GM12875 (cell line): ENCODE measurements around the gene TBC1D9.
A peak's percentile ranks its signal among the peaks of the same experiment; 100 is the strongest.

Experiments
- H3K4me3 ChIP-seq: one replicate; pipeline ENCODE4 v1.5.1; 2011; ENCODE audit warnings: low read depth, low read length, control low read depth
- TF ChIP-seq, protein P1 (sequence below): IDR thresholded peaks from 2 replicates; pipeline ENCODE4 v1.5.1; 2011; ENCODE audit warnings: low read depth, mild to moderate bottlenecking, control low read depth, inconsistent platforms, low read length, moderate library complexity, borderline replicate concordance; ENCODE audit not compliant: insufficient read depth

Gene TBC1D9

GRCh38 chr4:140774510-140774909, 18.3 kb upstream of the TBC1D9 start:
- TF ChIP-seq, protein P1, sequence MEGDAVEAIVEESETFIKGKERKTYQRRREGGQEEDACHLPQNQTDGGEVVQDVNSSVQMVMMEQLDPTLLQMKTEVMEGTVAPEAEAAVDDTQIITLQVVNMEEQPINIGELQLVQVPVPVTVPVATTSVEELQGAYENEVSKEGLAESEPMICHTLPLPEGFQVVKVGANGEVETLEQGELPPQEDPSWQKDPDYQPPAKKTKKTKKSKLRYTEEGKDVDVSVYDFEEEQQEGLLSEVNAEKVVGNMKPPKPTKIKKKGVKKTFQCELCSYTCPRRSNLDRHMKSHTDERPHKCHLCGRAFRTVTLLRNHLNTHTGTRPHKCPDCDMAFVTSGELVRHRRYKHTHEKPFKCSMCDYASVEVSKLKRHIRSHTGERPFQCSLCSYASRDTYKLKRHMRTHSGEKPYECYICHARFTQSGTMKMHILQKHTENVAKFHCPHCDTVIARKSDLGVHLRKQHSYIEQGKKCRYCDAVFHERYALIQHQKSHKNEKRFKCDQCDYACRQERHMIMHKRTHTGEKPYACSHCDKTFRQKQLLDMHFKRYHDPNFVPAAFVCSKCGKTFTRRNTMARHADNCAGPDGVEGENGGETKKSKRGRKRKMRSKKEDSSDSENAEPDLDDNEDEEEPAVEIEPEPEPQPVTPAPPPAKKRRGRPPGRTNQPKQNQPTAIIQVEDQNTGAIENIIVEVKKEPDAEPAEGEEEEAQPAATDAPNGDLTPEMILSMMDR, result no peak
- H3K4me3 ChIP-seq, result no peak overlapping the region

DNA sequence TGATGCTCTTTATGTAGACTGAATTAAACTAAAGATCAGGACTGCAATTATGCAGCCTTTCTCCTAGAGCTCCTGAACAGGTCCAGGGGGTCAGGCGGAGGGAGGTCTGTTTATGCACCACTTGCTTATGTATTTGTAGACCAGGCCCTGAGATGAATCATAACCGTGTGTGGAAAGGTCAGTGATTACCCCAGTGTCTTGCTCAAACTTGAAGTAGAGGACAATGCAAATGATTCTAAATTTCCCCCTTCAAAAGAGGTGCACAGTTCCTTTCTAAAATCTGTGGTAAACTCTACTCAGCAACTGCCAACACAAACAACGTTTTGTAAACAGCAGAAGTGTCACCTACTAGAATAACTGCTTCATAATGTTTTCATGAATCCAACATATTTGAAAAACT, 13.0 kb upstream of the TBC1D9 start:
- H3K4me3 ChIP-seq, result no peak overlapping the region
- TF ChIP-seq, protein P1, result no peak

DNA sequence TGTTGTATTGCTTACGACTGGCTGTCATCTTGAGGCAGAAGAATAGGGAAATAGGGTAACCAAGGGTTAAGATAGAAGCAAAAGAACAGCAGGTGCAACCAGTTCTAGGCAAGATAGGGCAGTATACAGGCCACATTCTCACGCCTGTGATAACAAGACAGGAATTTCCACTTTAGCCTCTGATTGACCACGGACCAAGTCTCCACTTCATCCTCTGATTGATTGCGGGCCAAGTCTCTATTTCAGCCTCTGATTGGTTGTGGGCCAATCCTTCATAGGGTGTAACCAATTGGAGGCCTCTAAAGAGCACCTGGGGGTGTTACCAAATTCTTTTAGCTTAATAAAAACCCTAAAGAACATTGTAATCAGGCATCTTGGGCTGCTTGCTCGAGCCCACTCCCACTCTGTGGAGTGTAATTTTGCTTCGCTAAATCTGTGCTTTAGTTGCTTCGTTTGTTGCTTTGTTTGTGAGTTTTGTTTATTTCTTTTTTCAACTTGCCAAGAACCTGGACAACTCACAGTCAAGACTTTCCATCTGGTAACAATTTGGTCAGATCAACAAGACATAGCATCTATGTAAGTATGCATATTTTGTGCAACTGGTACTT, 8.7 kb upstream of the TBC1D9 start:
- TF ChIP-seq, protein P1, result no peak

GRCh38 chr4:140762202-140762601, 6.0 kb upstream of the TBC1D9 start:
- TF ChIP-seq, protein P1, result no peak
- no peak overlapping the region for H3K4me3 ChIP-seq

More for the DNA sequence above, 8.7 kb upstream of the TBC1D9 start:
- no peak overlapping the region for H3K4me3 ChIP-seq

DNA sequence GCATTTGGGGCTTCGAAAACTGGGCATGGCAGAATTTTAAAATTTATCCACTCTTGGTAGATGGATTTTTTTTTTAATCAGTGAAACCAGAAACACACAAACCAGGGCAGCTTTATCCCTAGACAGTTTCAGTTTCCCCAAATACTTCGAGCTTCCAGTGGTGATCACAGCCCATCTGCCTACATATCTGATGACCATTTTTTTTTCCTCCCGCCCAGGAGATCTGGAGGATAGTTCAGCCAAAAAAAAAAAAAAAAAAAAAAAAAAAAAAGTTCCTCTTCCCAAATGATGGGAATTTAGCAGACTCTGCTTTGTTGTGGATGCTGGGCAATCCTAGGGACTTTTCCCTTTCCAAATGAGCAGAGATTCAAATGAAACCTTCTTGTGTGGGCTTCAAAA, 1.0 kb upstream of the TBC1D9 start:
- no peak overlapping the region for H3K4me3 ChIP-seq

GRCh38 chr4:140755774-140756318, 339 bp downstream of the TBC1D9 start:
- TF ChIP-seq, protein P1, result no peak

More for the DNA sequence above, 1.0 kb upstream of the TBC1D9 start:
- TF ChIP-seq, protein P1, result no peak

More at GRCh38 chr4:140755774-140756318, 339 bp downstream of the TBC1D9 start:
- H3K4me3 ChIP-seq, result peak overlapping the region; percentile 99
